ENCODE results near the gene GTF2F2. TPM values are rescaled to one million over a fixed set of nuclear protein-coding genes. Genes with fewer than 3 reads are reported as not detected.

GTF2F2 gene
- total RNA-seq, 1 experiment from 2014 or later = 47.4 TPM

DNA sequence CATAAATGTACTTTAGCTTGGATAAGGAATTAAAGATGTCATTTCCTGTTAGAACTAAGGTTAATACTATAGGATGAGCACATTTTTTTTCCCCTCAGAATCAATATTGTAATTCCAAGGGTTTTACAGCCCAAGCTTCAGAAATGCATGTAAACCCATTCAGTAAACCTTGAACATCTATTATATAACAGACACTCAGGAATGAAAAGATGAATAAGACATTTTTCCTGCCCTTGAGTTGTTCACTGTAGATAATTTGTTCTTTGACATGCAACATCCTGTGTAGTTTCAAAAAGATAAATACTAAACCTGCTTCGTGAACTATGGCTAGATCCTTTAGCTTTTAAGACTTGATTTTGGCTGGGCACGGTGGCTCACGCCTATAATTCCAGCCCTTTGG lies 102.2 kb downstream of the GTF2F2 start:
- CTCF ChIA-PET = interaction anchor here (0.7 kb wide), 2 partner anchors 27 to 492 kb away, joined by 3 to 4 read pairs; no protein-coding TSS in a partner anchor
- intact Hi-C loops (cut with micrococcal nuclease) = no loop called here
- no peak for TF ChIP-seq CTCF (IDR thresholded peaks at IDR 0.05; ENCODE audit: unreplicated experiment)
- BruUV-seq (replicated peaks) = no TSS peak
- DNase-seq (ENCODE audit: unreplicated experiment) = no peak
- H3K4me3 Mint-ChIP-seq (ENCODE audit: unreplicated experiment) = no peak overlapping the region
- H3K27me3 Mint-ChIP-seq (ENCODE audit: insufficient read depth, unreplicated experiment) = no peaks in the 10 kb centered on the region
- H3K4me1 Mint-ChIP-seq (ENCODE audit: insufficient read depth, unreplicated experiment) = peaks cover 47% of the 10 kb centered on the region
- POLR2A ChIA-PET = interaction anchor here (0.8 to 5.1 kb wide), 6 partner anchors 8 to 103 kb away, joined by 3 to 73 read pairs (median 4); no protein-coding TSS in a partner anchor
- H3K36me3 Mint-ChIP-seq (ENCODE audit: insufficient read depth, unreplicated experiment) = peaks cover 3% of the 10 kb centered on the region
- no peaks in the 10 kb centered on the region for H3K9me3 Mint-ChIP-seq (ENCODE audit: unreplicated experiment)
- H3K27ac Mint-ChIP-seq (ENCODE audit: low read depth, unreplicated experiment) = no peak overlapping the region

DNA sequence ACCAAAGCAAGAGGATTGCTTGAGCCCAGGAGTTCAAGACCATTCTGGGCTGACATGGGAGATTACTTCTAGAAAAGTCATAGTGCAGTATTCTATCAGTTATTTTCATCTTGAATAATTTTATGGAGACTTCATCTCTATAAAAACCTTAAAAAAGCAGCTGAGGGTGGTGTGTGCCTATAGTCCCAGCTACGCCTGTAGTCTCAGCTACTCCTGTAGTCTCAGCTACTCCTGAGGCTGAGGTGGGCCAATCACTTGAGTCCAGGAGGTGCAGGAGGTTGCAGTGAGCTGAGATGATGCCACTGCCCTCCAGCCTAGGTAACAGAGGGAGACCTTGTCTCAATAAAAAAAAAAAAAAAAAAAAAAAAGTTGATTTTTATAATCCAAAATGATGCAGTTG lies 102.6 kb downstream of the GTF2F2 start:
- TF ChIP-seq CTCF (IDR thresholded peaks at IDR 0.05; ENCODE audit: unreplicated experiment) = no peak
- Mint-ChIP-seq H3K9me3 (ENCODE audit: unreplicated experiment) (no peaks in the 10 kb centered on the region), H3K4me1 (ENCODE audit: insufficient read depth, unreplicated experiment) (peaks cover 43% of the 10 kb centered on the region), H3K27me3 (ENCODE audit: insufficient read depth, unreplicated experiment) (no peaks in the 10 kb centered on the region), H3K36me3 (ENCODE audit: insufficient read depth, unreplicated experiment) (no peaks in the 10 kb centered on the region), H3K27ac (ENCODE audit: low read depth, unreplicated experiment) (no peak overlapping the region), H3K4me3 (ENCODE audit: unreplicated experiment) (no peak overlapping the region)
- no TSS peak for BruUV-seq (replicated peaks)
- intact Hi-C loops (cut with micrococcal nuclease) = no loop called here
- CTCF ChIA-PET = interaction anchor here (0.6 to 0.7 kb wide), 3 partner anchors 17 to 492 kb away, joined by 3 to 4 read pairs (median 3); no protein-coding TSS in a partner anchor
- DNase-seq (ENCODE audit: unreplicated experiment) = no peak
- POLR2A ChIA-PET = interaction anchor here (0.8 to 5.1 kb wide), 6 partner anchors 8 to 103 kb away, joined by 3 to 73 read pairs (median 4); no protein-coding TSS in a partner anchor

DNA sequence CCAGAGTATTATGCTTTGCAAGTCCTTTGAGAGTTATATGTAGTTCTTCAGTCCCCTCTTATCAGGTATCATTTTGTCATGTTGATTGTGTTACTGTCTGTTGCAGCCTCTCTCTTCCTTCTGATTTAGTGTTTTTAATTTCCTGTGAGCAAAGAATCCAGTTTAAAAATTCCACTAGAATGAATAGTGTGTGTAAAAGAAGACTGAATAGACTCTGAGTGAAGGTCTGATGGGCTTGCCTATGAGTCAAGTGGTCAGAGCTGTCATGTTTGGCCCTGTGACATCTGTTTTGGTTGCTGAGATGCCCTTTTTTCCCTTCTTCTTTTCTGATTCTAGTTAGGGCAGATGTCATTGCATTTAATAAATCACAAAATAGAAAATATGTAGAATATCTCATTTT lies 103.9 kb downstream of the GTF2F2 start:
- no peak for DNase-seq (ENCODE audit: unreplicated experiment)
- Mint-ChIP-seq H3K9me3 (ENCODE audit: unreplicated experiment) (no peaks in the 10 kb centered on the region), H3K36me3 (ENCODE audit: insufficient read depth, unreplicated experiment) (peaks cover 6% of the 10 kb centered on the region), H3K27ac (ENCODE audit: low read depth, unreplicated experiment) (no peak overlapping the region), H3K4me1 (ENCODE audit: insufficient read depth, unreplicated experiment) (peaks cover 38% of the 10 kb centered on the region), H3K4me3 (ENCODE audit: unreplicated experiment) (no peak overlapping the region), H3K27me3 (ENCODE audit: insufficient read depth, unreplicated experiment) (no peaks in the 10 kb centered on the region)
- no TSS peak for BruUV-seq (replicated peaks)
- no peak for TF ChIP-seq CTCF (IDR thresholded peaks at IDR 0.05; ENCODE audit: unreplicated experiment)
- ChIA-PET POLR2A (interaction anchor here (0.6 to 1.3 kb wide), 4 partner anchors 15 to 183 kb away, joined by 3 to 4 read pairs (median 4); no protein-coding TSS in a partner anchor), CTCF (no interaction called here)
- intact Hi-C loops (cut with micrococcal nuclease) = no loop called here

- no peak for TF ChIP-seq CTCF (IDR thresholded peaks at IDR 0.05; ENCODE audit: unreplicated experiment)
- Mint-ChIP-seq H3K27me3 (ENCODE audit: insufficient read depth, unreplicated experiment) (no peaks in the 10 kb centered on the region), H3K27ac (ENCODE audit: low read depth, unreplicated experiment) (no peak overlapping the region), H3K36me3 (ENCODE audit: insufficient read depth, unreplicated experiment) (peaks cover 6% of the 10 kb centered on the region), H3K4me1 (ENCODE audit: insufficient read depth, unreplicated experiment) (peaks cover 34% of the 10 kb centered on the region), H3K9me3 (ENCODE audit: unreplicated experiment) (no peaks in the 10 kb centered on the region), H3K4me3 (ENCODE audit: unreplicated experiment) (no peak overlapping the region)
- BruUV-seq (replicated peaks) = no TSS peak
- DNase-seq (ENCODE audit: unreplicated experiment) = no peak
- intact Hi-C loops (cut with micrococcal nuclease) = no loop called here
- POLR2A ChIA-PET = interaction anchor here (4.1 kb wide), 1 partner anchor 13 kb away, joined by 21 read pairs; no protein-coding TSS in a partner anchor
- CTCF ChIA-PET = no interaction called here
These were observed 105.1 kb downstream of the GTF2F2 start for GRCh38 chr13:45225370-45225769.
